Measurements from ENCODE around the gene STX8. TPM values are rescaled to one million over a fixed set of nuclear protein-coding genes. Genes with fewer than 3 reads are reported as not detected.

Gene STX8
- total RNA-seq, 4 donors from 2014 or later, result 58.6 to 86.9 (median 66.3) TPM

DNA sequence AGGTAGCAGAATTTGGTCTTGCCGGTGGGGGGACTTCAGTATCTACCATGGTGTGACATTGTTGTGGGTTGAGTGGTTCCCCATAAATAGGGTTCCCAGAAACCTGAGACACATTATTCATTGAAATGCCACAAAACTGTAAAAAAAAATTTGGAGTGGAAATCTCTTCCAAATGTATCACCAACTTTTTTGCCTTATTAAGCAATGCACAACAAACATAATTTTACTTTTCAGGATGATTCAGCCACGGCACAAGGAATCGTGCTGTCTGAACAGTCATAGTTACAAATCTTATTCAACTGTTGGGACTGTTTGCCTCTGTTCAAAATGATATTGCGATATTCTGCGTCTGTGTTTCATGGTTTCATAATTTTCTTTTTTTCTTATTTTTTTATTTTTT is 373.1 kb downstream of the STX8 start:
- ATAC-seq (ENCODE audit: low FRiP score), result no peak
- no peak for DNase-seq (ENCODE audit: low spot score)
- TF ChIP-seq, protein P1, sequence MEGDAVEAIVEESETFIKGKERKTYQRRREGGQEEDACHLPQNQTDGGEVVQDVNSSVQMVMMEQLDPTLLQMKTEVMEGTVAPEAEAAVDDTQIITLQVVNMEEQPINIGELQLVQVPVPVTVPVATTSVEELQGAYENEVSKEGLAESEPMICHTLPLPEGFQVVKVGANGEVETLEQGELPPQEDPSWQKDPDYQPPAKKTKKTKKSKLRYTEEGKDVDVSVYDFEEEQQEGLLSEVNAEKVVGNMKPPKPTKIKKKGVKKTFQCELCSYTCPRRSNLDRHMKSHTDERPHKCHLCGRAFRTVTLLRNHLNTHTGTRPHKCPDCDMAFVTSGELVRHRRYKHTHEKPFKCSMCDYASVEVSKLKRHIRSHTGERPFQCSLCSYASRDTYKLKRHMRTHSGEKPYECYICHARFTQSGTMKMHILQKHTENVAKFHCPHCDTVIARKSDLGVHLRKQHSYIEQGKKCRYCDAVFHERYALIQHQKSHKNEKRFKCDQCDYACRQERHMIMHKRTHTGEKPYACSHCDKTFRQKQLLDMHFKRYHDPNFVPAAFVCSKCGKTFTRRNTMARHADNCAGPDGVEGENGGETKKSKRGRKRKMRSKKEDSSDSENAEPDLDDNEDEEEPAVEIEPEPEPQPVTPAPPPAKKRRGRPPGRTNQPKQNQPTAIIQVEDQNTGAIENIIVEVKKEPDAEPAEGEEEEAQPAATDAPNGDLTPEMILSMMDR (IDR thresholded peaks at IDR 0.05), result no peak

DNA sequence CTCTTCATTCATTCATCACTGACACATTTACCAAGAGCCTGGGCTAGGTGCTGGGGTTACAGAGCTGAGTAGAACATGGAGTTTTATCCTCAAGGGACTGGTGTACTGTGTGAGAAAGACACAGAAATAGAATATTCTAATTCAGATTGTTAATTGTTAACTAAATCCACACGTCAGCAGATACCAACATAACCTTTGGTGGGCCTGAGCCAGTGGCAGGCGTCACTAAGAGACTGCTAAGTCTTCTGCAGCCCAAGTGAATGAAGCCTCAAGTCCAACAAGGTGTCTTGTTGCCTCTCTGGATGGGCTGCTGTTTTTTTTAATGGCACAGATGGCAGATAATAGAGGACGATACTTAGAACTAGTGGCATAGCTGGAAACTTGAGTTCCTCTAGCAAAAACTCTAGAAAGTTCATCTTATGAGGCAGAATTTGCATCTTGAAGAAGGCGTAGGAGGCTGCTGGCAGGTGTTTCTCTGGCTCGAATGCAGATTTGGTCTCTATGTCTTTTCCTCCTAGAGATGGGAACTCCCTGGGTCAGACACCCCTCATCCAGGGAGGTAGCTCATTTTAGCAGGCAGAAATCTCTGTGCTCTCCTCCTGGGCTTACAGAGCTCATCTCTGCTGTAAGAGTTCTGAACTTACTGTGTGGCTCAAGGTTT is 374.8 kb downstream of the STX8 start:
- TF ChIP-seq, protein P1 (IDR thresholded peaks at IDR 0.05), result no peak
- ATAC-seq (ENCODE audit: low FRiP score), result no peak

More for the DNA sequence above, 374.8 kb downstream of the STX8 start:
- no peak for DNase-seq (ENCODE audit: low spot score)

Small RNAs within 50 kb of the gene (small RNA-seq; reads per million reads assigned to genes)
- gene AC005695.3, result not detected

Other genes with a start within 250 kb of the STX8 start
- under 1 TPM in 1 of 4 donors, not detected in 3; 0.19 TPM for gene CFAP52, start 822 bp upstream of the STX8 start, total RNA-seq
- 1 to 10 TPM in 1 of 4 donors, under 1 TPM in 2, not detected in 1; 0.72 to 1.3 (median 0.88) TPM for gene USP43, start 69.7 kb upstream of the STX8 start, total RNA-seq
- gene DHRS7C, start 215.8 kb upstream of the STX8 start, total RNA-seq, result not detected
- not detected for gene GSG1L2, start 246.3 kb upstream of the STX8 start, total RNA-seq

All from omental fat pad (tissue), 4 donors.